Effector memory CD8-positive, alpha-beta T cell (primary cell): ENCODE results near the gene ULBP1.
A peak's percentile ranks its signal among the peaks of the same experiment; 100 is the strongest.
"Not testable (repeated sequence)": the region's sequence is repeated elsewhere in the genome, so short reads cannot be mapped to it uniquely, and the experiment has no call there.

Experiments used
- ATAC-seq: fragments of 150-1000 bp; cut with Tn5 transposase; replicated peaks from 2 replicates; pipeline ENCODE4 v1.10.0; 2021; ENCODE audit warnings: mild to moderate bottlenecking, moderate library complexity
- DNase-seq, 3 experiments: peaks; one replicate each; pipeline ENCODE4 v3.0.0; 2021
- H3K27ac Mint-ChIP-seq, 2 donors: one replicate each; pipeline ENCODE4 v1.8.0; 2022; ENCODE audit warnings: mild to moderate bottlenecking in 2 of 2, mixed read lengths in 2 of 2, moderate library complexity in 2 of 2
- H3K27me3 Mint-ChIP-seq, 2 donors: one replicate each; pipeline ENCODE4 v1.8.0; 2022; ENCODE audit warnings: mixed read lengths in 2 of 2
- H3K36me3 Mint-ChIP-seq: one replicate; pipeline ENCODE4 v1.8.0; 2022; ENCODE audit warnings: mild to moderate bottlenecking, moderate library complexity, mixed read lengths; ENCODE audit not compliant: insufficient read depth
- H3K4me1 Mint-ChIP-seq, 2 donors: one replicate each; pipeline ENCODE4 v1.8.0; 2022; ENCODE audit warnings: low read depth in 2 of 2, mixed read lengths in 2 of 2
- H3K4me3 Mint-ChIP-seq, 2 donors: one replicate each; pipeline ENCODE4 v1.8.0; 2022; ENCODE audit warnings: mild to moderate bottlenecking in 2 of 2, mixed read lengths in 2 of 2, moderate library complexity in 2 of 2
- H3K9me3 Mint-ChIP-seq, 2 donors: one replicate each; pipeline ENCODE4 v1.8.0; 2022; ENCODE audit warnings: mixed read lengths in 2 of 2

The ULBP1 gene

DNA sequence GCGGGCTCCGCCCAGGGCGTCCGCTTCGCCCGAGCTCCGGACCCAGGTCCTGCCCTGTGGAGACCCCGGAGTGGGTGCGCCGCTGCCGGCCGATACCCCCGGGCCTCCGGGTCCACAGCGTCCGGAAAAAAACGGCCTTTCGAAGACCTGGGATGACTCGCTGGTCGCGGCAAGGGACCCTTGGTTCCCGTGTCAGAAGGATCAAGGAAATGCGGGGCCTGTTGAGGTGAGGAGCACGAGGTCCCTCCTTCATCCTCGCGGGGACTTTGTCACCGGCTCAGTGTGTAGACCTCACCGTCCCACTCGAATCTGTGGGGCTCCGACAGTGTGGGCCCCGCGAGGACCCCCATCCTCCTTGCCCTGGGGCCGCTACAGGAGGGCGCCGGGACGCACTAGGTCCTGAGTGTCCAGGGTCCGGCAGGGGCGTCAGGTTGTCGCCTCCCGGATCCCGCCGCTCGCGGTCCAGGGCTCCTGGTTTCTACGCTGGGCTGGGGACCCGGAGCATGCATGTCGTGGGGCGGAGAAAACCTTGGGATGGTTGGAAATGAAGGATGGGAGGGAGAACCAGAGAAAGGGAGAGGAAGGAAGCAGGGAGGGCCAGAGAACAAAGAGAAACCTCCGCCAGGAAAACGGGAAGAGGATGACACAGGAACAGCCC is 51.0 kb downstream of the ULBP1 start:
- not testable (repeated sequence) for H3K9me3 Mint-ChIP-seq, H3K27ac Mint-ChIP-seq, DNase-seq, ATAC-seq, H3K4me3 Mint-ChIP-seq, H3K36me3 Mint-ChIP-seq
- Mint-ChIP-seq H3K4me1 (peaks cover 15 to 17% of the 10 kb centered on the region in 2 donors), H3K27me3 (peaks cover 80 to 87% of the 10 kb centered on the region in 2 donors)

DNA sequence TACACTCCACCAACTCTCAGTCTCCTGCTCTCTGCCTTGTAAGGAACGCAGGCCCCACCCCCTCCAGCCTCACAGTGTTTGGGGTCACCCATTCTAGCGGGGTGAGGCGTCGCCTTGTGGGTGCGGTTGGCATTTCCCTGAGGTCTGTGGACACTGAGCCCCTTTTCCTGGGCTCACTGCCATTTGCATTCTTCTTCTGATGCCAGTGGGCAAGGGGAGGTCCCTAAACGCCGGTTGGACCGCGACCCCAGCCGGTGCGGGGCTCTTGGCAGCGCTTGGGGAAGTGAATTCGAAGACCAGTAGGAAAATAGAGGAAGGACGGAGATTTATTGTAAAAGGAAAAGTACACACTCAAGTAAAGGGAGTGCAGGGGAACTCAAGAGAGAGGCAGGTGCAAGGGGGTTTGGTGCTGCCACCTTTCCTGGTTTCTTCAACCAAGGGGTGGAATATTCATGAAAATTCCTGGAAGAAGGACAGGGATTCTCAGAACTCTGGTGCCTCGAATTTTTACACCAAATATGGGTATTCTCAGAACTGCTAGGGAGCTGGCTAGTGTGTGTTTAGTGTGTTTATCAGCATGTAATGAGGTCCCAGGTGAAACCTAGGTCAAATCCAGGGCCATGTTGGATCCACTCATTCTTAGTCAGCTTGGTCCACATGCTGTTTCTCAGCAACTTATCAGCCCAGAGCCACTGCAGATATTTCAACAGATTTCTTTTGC is 51.7 kb downstream of the ULBP1 start:
- not testable (repeated sequence) for H3K4me3 Mint-ChIP-seq, H3K9me3 Mint-ChIP-seq, H3K36me3 Mint-ChIP-seq, H3K27ac Mint-ChIP-seq
- Mint-ChIP-seq H3K4me1 (peaks cover 15 to 17% of the 10 kb centered on the region in 2 donors), H3K27me3 (peaks cover 73 to 84% of the 10 kb centered on the region in 2 donors)
- peak in 1 of 3 experiments; percentile 36 for DNase-seq
- ATAC-seq: peak; percentile 77

DNA sequence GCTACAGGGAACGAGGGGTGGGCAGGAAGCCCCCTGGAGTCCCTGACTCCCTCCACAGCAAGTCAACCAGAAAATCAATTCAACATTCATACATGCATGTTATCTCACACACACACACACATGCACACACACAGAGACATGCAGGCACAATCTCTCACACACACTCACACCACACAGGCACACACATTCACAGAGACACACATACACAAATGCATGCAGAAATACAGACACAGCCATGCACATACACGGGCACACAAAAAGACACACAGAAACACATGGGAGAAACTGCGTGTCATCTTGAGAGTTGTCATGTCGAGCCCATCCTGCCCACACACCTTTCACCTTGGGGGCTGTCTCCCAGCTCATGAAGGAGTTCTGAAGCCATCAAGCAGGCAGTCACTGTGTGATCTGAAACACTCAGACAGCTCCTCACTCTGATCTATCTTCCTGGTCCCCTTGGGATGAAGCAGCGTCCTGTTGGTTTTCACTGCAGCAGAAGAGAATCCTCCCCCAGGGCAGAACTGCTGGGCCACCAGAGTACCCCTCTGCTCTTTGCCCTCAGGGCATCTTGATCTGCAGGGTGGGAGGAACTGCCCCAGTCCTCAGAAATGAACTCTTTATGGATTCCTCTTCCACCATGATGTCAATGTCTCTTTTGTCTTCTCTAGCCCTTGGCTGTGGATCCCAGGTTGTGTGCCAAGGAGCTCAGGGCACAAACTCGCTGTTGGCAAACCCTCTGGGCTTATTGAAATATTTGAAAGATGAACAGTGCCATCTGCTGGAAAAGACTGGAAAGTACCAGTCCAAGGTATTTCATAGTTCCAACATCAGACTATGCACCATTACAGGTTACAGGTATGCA is 52.8 kb downstream of the ULBP1 start:
- H3K27me3 Mint-ChIP-seq: peaks cover 62 to 82% of the 10 kb centered on the region in 2 donors
- ATAC-seq: peak; percentile 81
- H3K27ac Mint-ChIP-seq: no peak overlapping the region
- DNase-seq: peak; percentile 63 to 70 (median 66)
- peaks cover 15 to 17% of the 10 kb centered on the region in 2 donors for H3K4me1 Mint-ChIP-seq
- H3K9me3 Mint-ChIP-seq: no peaks in the 10 kb centered on the region
- no peak overlapping the region for H3K4me3 Mint-ChIP-seq
- H3K36me3 Mint-ChIP-seq: peaks cover 4% of the 10 kb centered on the region

DNA sequence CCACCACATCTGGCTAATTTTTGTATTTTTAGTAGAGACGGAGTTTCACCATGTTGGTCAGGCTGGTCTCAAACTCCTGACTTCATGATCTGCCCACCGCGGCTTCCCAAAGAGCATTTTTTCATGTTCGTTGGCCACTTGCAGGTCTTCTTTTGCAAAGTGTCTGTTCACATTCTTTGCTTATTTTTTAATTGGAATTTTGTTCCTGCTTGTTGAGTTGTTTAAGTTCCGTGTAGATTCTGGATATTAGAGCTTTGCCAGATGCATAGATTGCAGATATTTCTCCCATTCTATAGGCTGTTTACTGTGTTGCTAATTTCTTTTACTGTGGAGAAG is 53.4 kb downstream of the ULBP1 start:
- H3K4me1 Mint-ChIP-seq: peaks cover 15 to 17% of the 10 kb centered on the region in 2 donors
- not testable (repeated sequence) for H3K9me3 Mint-ChIP-seq
- H3K27me3 Mint-ChIP-seq: peaks cover 62 to 82% of the 10 kb centered on the region in 2 donors

DNA sequence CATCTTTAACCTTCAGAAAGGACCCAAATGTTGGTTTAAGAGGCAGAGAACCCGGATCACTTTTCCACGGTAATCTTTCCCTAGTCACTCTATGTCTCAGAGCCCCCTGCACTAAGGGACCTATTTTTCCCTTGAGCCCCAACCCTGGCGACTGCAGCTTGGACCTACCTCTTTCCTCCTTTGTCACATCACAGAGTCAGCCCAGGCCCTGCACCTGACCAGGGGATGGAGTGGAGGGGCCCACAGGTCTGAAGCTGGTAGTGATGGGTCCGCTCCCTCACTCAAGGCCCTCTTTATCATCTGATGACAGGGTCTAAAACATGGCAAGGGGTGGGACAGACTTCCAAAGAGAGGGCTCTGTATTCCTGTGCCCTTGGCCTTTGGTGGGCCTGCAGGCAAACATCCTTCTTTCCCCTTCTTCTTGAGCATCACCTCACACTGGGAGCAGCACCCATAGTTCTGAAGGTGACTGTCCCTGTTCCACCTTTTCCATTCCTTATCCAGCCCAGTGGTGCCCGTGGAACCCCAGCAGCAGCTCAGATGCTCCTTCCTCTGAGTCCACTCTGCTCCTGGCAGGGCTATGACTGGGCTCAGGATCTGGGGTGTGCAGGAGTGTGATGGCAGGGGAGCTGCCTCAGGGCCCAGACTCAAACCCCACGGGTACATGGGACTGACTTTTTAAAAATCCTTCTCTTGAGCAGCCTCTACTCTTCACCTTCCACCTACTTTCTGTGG is 55.3 kb downstream of the ULBP1 start:
- Mint-ChIP-seq H3K27me3 (peaks cover 48 to 76% of the 10 kb centered on the region in 2 donors), H3K4me1 (peaks cover 8 to 11% of the 10 kb centered on the region in 2 donors), H3K9me3 (no peaks in the 10 kb centered on the region), H3K27ac (no peak overlapping the region), H3K36me3 (peaks cover 3% of the 10 kb centered on the region), H3K4me3 (no peak overlapping the region)
- DNase-seq (no peak), ATAC-seq (no peak)

More for the DNA sequence above, 53.4 kb downstream of the ULBP1 start:
- not testable (repeated sequence) for H3K27ac Mint-ChIP-seq, ATAC-seq, H3K4me3 Mint-ChIP-seq, DNase-seq, H3K36me3 Mint-ChIP-seq

DNA sequence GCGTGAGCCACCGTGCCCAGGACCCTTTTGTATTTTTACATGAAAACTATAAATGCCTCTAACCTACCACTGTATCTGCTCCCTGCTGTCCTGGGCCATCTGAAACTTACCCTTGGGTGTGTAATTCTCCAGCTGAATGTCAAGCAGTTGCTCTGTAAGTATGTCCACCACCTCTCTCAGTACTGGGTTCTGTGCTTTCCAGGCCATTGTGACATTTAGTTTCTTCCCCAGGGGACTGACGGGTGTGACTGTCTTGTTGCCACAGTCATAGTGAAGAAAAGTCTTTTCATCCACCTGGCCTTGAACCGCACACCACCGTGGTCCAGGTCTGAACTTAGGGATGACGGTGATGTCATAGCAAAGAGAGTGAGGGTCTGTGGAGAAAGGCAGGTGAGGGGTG is 58.1 kb downstream of the ULBP1 start:
- not testable (repeated sequence) for ATAC-seq, DNase-seq, H3K27ac Mint-ChIP-seq, H3K4me1 Mint-ChIP-seq, H3K36me3 Mint-ChIP-seq, H3K4me3 Mint-ChIP-seq, H3K9me3 Mint-ChIP-seq
- peaks cover 50 to 79% of the 10 kb centered on the region in 2 donors for H3K27me3 Mint-ChIP-seq
